Superior temporal gyrus (tissue), 1 donor: ENCODE results near the gene BRD1.

Experiments used
- DNase-seq: peaks from one replicate; pipeline ENCODE4 v3.0.0-alpha.2; 2016; ENCODE audit errors: extremely low spot score

Gene BRD1

GRCh38 chr22:49728570-49729271, 99.0 kb downstream of the BRD1 start:
- no peak for DNase-seq

- DNase-seq = no peak
These were observed 99.6 kb downstream of the BRD1 start for GRCh38 chr22:49727881-49728569.

GRCh38 chr22:49727191-49727880, 100.3 kb downstream of the BRD1 start:
- no peak for DNase-seq

GRCh38 chr22:49726701-49727101, 101.0 kb downstream of the BRD1 start:
- no peak for DNase-seq

- no peak for DNase-seq
These were observed 101.5 kb downstream of the BRD1 start for GRCh38 chr22:49726022-49726681.

- DNase-seq = no peak
These were observed 102.2 kb downstream of the BRD1 start for GRCh38 chr22:49725516-49725915.

GRCh38 chr22:49724893-49725489, 102.7 kb downstream of the BRD1 start:
- DNase-seq = peak; percentile 74

GRCh38 chr22:49724030-49724892, 103.4 kb downstream of the BRD1 start:
- no peak for DNase-seq

GRCh38 chr22:49723478-49724029, 104.1 kb downstream of the BRD1 start:
- DNase-seq = no peak
